ENCODE results near the gene SCARB2. TPM values are rescaled to one million over a fixed set of nuclear protein-coding genes. Genes with fewer than 3 reads are reported as not detected.

SCARB2 gene
- total RNA-seq, 1 donor from 2014 or later: 106 TPM

- peaks cover 12% of the 10 kb centered on the region for H3K36me3 Mint-ChIP-seq
- TF ChIP-seq, protein P1, sequence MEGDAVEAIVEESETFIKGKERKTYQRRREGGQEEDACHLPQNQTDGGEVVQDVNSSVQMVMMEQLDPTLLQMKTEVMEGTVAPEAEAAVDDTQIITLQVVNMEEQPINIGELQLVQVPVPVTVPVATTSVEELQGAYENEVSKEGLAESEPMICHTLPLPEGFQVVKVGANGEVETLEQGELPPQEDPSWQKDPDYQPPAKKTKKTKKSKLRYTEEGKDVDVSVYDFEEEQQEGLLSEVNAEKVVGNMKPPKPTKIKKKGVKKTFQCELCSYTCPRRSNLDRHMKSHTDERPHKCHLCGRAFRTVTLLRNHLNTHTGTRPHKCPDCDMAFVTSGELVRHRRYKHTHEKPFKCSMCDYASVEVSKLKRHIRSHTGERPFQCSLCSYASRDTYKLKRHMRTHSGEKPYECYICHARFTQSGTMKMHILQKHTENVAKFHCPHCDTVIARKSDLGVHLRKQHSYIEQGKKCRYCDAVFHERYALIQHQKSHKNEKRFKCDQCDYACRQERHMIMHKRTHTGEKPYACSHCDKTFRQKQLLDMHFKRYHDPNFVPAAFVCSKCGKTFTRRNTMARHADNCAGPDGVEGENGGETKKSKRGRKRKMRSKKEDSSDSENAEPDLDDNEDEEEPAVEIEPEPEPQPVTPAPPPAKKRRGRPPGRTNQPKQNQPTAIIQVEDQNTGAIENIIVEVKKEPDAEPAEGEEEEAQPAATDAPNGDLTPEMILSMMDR (IDR thresholded peaks at IDR 0.05; ENCODE audit: unreplicated experiment): no peak
- no peaks in the 10 kb centered on the region for H3K27me3 Mint-ChIP-seq (ENCODE audit: low read depth)
- H3K4me1 Mint-ChIP-seq: peaks cover 37% of the 10 kb centered on the region
- H3K4me3 Mint-ChIP-seq: no peak overlapping the region
- DNase-seq (ENCODE audit: low spot score in 2 of 2, unreplicated experiment in 2 of 2): no peak
- peaks cover 28% of the 10 kb centered on the region for H3K9me3 Mint-ChIP-seq
- H3K27ac Mint-ChIP-seq: peak overlapping the region; percentile 5
These were observed 19.1 kb upstream of the SCARB2 start for GRCh38 chr4:76232681-76233080.

GRCh38 chr4:76226418-76226817 is 12.8 kb upstream of the SCARB2 start:
- TF ChIP-seq, protein P1 (IDR thresholded peaks at IDR 0.05; ENCODE audit: unreplicated experiment): no peak
- Mint-ChIP-seq H3K27ac (no peak overlapping the region), H3K4me3 (no peak overlapping the region), H3K9me3 (peaks cover 42% of the 10 kb centered on the region), H3K36me3 (peaks cover 13% of the 10 kb centered on the region), H3K4me1 (peaks cover 10% of the 10 kb centered on the region), H3K27me3 (ENCODE audit: low read depth) (no peaks in the 10 kb centered on the region)
- no peak for DNase-seq (ENCODE audit: low spot score in 2 of 2, unreplicated experiment in 2 of 2)

- no peaks in the 10 kb centered on the region for H3K27me3 Mint-ChIP-seq (ENCODE audit: low read depth)
- no peak for DNase-seq (ENCODE audit: low spot score in 2 of 2, unreplicated experiment in 2 of 2)
- TF ChIP-seq, protein P1 (IDR thresholded peaks at IDR 0.05; ENCODE audit: unreplicated experiment): no peak
- no peak overlapping the region for H3K4me3 Mint-ChIP-seq
- peaks cover 33% of the 10 kb centered on the region for H3K9me3 Mint-ChIP-seq
- H3K27ac Mint-ChIP-seq: peak overlapping the region; percentile 75
- peaks cover 12% of the 10 kb centered on the region for H3K36me3 Mint-ChIP-seq
- peaks cover 10% of the 10 kb centered on the region for H3K4me1 Mint-ChIP-seq
These were observed 10.5 kb upstream of the SCARB2 start for GRCh38 chr4:76224171-76224570.

GRCh38 chr4:76219299-76220055 is 5.9 kb upstream of the SCARB2 start:
- Mint-ChIP-seq H3K36me3 (no peaks in the 10 kb centered on the region), H3K27ac (no peak overlapping the region), H3K4me1 (peaks cover 23% of the 10 kb centered on the region), H3K4me3 (no peak overlapping the region), H3K27me3 (ENCODE audit: low read depth) (no peaks in the 10 kb centered on the region), H3K9me3 (no peaks in the 10 kb centered on the region)
- DNase-seq (ENCODE audit: low spot score in 2 of 2, unreplicated experiment in 2 of 2): no peak
- TF ChIP-seq, protein P1 (IDR thresholded peaks at IDR 0.05; ENCODE audit: unreplicated experiment): no peak

DNA sequence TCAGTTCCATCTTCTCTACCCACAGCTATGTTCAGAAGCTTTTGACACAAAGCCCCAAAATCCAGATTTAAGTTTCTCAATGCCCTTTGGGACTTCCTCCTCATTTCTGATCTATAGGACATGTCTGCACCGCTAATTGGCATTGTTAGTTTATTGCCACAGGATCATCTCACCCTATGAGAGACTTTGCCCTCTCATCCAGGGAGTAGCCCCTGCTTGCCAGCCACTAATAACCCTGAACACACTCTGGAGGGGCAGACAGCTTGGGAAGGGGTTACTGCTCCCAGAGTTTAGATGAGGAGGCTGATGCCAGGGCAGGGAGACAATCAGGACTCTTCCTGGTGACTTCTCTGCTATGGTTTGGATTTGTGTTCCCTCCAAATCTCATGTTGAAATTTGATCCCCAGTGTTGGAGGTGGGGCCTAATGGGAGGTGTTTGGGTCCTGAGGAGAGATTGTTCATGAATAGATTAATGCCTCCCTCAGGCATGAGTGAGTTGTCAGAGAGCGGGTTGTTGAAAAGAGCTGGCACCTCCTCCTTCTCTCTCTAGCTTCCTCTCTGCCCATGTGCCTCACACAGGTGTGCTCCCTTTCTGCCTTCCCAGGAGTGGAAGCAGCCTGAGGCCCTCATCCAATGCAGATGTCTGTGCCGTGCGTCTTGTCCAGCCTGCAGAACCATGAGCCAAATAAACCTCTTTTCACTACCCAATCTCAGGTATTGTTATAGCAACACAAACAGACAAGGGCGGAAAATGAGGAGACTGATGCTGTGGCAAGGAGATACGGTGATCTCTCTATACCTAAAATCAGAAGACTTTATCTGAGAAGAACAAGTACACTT is 3.6 kb upstream of the SCARB2 start:
- Mint-ChIP-seq H3K27ac (no peak overlapping the region), H3K4me1 (peaks cover 27% of the 10 kb centered on the region), H3K4me3 (no peak overlapping the region), H3K36me3 (no peaks in the 10 kb centered on the region), H3K9me3 (no peaks in the 10 kb centered on the region), H3K27me3 (ENCODE audit: low read depth) (no peaks in the 10 kb centered on the region)
- TF ChIP-seq, protein P1 (IDR thresholded peaks at IDR 0.05; ENCODE audit: unreplicated experiment): no peak
- DNase-seq (ENCODE audit: low spot score in 2 of 2, unreplicated experiment in 2 of 2): peak in 1 of 2 experiments; percentile 10

Data from mesothelial cell of epicardium (in vitro differentiated cells).